IPS-18a (cell line): ENCODE results near the gene MAML3.
"Not testable (repeated sequence)": the region's sequence is repeated elsewhere in the genome, so short reads cannot be mapped to it uniquely, and the experiment has no call there.

Experiments
- H3K27ac ChIP-seq: one replicate; pipeline ENCODE4 v1.5.1; 2013; ENCODE audit warnings: low read length
- H3K27me3 ChIP-seq: one replicate; pipeline ENCODE4 v1.6.1; 2013; ENCODE audit warnings: mild to moderate bottlenecking, low read length; ENCODE audit not compliant: control insufficient read depth, insufficient read depth
- H3K36me3 ChIP-seq: one replicate; pipeline ENCODE4 v1.6.1; 2013; ENCODE audit warnings: low read depth, low read length; ENCODE audit not compliant: control insufficient read depth
- H3K4me1 ChIP-seq: one replicate; pipeline ENCODE4 v1.6.1; 2013; ENCODE audit warnings: low read depth, low read length; ENCODE audit not compliant: control insufficient read depth
- H3K4me3 ChIP-seq: one replicate; pipeline ENCODE4 v1.5.1; 2013; ENCODE audit warnings: low read length
- H3K9ac ChIP-seq: one replicate; pipeline ENCODE4 v1.6.1; 2013; ENCODE audit warnings: mild to moderate bottlenecking, low read length, moderate library complexity
- H3K9me3 ChIP-seq: one replicate; pipeline ENCODE4 v1.6.1; 2013; ENCODE audit warnings: low read depth, low read length; ENCODE audit not compliant: control insufficient read depth

MAML3 gene

DNA sequence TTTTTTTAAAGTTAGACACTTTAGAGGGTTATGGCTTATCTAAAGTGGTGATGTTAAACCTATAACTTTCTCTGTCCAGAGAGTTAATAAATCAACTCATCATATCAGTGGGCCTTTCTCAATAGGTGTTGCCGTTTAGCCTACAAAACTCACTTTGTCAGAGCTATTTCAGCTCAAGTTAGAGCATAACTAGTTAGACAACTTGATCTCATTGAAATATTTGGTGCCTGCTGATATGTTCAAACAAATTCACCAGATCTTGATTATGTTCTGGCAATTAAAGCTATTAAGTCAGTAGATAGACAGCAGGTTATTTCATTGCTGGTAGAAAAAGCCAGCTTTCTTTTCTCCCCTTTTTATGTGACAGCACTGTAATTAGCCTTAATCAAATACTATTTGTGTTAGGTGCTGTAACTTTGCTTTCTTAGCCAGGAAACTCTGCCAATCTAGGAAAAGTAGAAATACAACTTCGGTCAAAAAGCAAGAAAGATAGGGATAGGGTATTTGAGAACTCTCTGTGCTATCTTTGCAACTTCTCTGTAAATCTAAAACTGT, 191.8 kb downstream of the MAML3 start:
- Histone ChIP-seq H3K4me3 (no peak overlapping the region), H3K4me1 (no peaks in the 10 kb centered on the region), H3K36me3 (no peaks in the 10 kb centered on the region), H3K9me3 (no peaks in the 10 kb centered on the region), H3K27ac (no peak overlapping the region), H3K9ac (no peak overlapping the region), H3K27me3 (peaks cover 4% of the 10 kb centered on the region)

DNA sequence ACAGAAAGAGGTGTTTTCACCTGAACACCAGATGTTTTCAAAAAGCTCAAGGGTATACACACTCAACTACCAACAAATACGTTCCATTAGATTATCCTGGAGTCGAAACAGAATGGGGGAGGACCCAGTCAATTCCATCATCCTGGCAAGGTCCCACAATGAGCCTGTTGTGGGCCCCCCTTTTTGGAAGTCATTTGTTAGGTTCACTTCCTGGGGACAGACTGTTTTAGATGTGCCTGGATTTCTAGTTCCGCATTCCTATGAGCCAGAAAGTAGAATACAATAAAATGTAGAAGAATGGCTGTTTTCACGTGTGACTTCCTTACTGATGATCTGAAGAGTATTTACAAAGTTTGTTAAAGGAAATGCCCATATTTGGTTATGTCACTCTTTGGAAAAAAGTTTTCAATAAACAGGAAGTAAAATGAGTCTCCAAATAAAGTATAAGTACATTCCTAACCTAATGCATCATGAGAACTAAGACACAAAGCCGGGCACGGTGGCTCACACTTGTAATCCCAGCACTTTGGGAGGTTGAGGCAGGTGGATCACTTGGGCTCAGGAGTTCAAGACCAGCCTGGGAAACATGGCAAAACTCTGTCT, 192.5 kb downstream of the MAML3 start:
- H3K36me3 ChIP-seq: no peaks in the 10 kb centered on the region
- H3K27ac ChIP-seq: no peak overlapping the region
- no peak overlapping the region for H3K9ac ChIP-seq
- peaks cover 4% of the 10 kb centered on the region for H3K27me3 ChIP-seq
- no peak overlapping the region for H3K4me3 ChIP-seq
- no peaks in the 10 kb centered on the region for H3K4me1 ChIP-seq
- no peaks in the 10 kb centered on the region for H3K9me3 ChIP-seq

DNA sequence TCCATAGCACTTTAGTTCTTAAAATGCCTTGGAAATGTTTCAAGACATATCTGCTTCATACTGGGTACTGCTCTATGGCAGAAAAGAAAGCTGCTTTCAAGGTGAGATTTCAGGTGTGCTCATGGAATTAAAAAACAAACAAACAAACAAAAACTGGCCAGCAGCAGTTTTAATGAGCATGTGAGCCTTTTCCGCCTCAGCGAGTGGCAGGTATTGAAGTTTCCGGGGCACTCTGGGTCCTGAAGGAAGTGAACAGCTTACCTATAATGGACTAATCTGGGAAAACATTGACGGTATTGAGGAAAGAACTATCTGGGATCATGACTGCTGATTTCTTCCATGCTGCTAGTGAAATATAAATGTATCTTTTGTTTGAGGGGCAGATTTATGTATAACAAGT, 194.6 kb downstream of the MAML3 start:
- Histone ChIP-seq H3K4me1 (peaks cover 4% of the 10 kb centered on the region), H3K36me3 (no peaks in the 10 kb centered on the region), H3K27ac (no peak overlapping the region), H3K4me3 (no peak overlapping the region), H3K9ac (no peak overlapping the region), H3K27me3 (peaks cover 4% of the 10 kb centered on the region), H3K9me3 (no peaks in the 10 kb centered on the region)

DNA sequence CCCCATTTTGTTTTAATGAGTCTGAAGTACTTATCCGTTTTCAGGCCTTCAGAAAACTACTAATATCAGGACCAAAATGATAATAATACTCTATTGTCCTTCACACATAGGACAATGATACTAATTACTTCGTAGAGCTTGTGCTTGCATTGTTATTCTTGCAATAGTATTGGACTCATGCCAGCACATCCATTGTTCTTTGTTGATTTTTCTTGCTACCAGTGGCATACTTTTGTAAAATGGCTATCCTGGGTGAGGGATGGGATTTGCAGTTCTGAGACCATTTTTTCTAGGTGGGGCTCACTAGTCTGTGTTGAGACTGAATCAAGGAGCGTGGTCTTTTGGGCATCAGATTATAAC, 195.3 kb downstream of the MAML3 start:
- no peak overlapping the region for H3K9ac ChIP-seq
- H3K27ac ChIP-seq: no peak overlapping the region
- no peak overlapping the region for H3K4me3 ChIP-seq
- peaks cover 4% of the 10 kb centered on the region for H3K4me1 ChIP-seq
- peaks cover 4% of the 10 kb centered on the region for H3K27me3 ChIP-seq
- no peaks in the 10 kb centered on the region for H3K9me3 ChIP-seq
- no peaks in the 10 kb centered on the region for H3K36me3 ChIP-seq

DNA sequence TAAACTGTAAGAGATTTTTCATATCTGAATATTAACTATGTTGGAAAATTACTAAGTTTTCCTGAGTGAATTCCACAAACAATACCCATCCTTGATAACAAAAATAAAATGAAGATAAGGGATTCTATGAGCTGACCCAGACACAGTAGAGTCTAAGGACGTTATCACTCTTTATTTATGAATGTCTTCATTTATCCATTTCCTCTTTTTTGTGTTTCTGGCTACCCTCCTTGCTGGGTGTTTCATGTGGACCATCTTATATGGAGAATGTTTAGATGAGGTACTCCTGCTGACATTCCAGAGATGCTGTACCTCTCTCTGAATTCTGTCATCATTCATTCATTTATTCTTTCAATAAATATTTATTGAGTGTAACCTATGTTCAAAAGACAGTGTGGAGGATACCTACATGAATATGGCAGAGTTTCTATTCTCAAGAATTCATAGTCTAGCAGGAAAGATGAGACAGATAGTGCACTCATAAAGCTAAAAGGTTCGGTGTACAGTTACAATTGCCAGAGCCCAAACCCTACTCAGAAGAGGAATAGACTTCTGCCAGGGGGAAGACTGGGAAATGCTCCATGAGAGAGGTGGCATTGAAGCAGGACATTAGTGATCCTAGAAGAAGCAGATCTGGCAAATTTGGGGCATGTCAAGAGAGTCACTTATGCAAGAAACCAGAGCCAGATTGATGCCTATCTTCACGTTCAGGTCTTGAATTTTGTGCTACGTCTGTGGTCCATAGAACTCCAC, 195.8 kb downstream of the MAML3 start:
- Histone ChIP-seq H3K36me3 (no peaks in the 10 kb centered on the region), H3K9ac (no peak overlapping the region), H3K4me3 (no peak overlapping the region), H3K4me1 (peaks cover 4% of the 10 kb centered on the region), H3K27ac (no peak overlapping the region), H3K9me3 (no peaks in the 10 kb centered on the region), H3K27me3 (peaks cover 4% of the 10 kb centered on the region)

DNA sequence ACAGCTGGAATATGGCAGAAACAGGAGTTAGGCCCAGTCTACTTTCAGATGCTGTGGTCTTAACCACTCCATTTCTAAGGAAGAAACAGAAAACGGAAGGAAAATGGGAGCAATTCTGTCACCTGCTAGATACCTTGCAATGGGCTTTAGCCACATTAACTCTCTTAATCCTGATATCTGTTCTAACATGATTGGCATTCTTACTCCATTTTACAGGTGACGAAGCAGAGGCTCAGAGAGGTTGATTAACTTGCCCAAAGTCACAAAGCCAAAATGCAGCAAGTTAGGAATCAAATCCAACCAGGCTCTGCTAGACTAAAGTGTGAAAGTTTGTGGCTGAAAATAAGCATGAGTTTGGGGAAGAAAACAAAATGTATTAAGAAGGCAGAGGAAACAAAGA, 196.9 kb downstream of the MAML3 start:
- no peak overlapping the region for H3K9ac ChIP-seq
- no peak overlapping the region for H3K27ac ChIP-seq
- H3K4me1 ChIP-seq: peaks cover 4% of the 10 kb centered on the region
- peaks cover 4% of the 10 kb centered on the region for H3K27me3 ChIP-seq
- no peaks in the 10 kb centered on the region for H3K36me3 ChIP-seq
- H3K4me3 ChIP-seq: no peak overlapping the region
- no peaks in the 10 kb centered on the region for H3K9me3 ChIP-seq

DNA sequence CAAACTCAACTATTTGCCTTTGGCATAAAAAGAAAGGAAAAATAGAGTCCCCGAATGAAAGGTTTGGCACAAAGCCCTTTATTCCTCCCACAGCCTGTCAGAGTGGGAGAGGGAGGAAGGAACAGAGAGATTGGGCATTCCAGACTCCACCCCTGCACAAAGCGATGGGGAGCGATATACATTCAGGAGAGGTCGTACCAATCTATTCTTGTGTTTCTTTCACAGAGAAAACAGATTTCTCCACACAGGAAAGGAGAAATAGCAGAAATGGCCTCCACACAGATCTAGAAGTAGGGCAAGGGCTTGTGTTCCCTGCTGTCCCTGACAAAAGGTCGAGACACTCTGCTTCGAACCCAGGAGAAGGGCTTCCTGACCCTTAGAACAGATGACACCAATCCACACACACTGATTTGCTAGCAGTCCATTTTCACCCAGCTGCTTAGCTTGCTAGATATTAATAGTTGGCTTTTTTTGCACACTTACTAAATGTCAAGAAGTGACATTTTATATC, 197.4 kb downstream of the MAML3 start:
- peaks cover 4% of the 10 kb centered on the region for H3K27me3 ChIP-seq
- no peaks in the 10 kb centered on the region for H3K9me3 ChIP-seq
- H3K9ac ChIP-seq: no peak overlapping the region
- H3K27ac ChIP-seq: no peak overlapping the region
- no peaks in the 10 kb centered on the region for H3K36me3 ChIP-seq
- peaks cover 4% of the 10 kb centered on the region for H3K4me1 ChIP-seq
- no peak overlapping the region for H3K4me3 ChIP-seq

DNA sequence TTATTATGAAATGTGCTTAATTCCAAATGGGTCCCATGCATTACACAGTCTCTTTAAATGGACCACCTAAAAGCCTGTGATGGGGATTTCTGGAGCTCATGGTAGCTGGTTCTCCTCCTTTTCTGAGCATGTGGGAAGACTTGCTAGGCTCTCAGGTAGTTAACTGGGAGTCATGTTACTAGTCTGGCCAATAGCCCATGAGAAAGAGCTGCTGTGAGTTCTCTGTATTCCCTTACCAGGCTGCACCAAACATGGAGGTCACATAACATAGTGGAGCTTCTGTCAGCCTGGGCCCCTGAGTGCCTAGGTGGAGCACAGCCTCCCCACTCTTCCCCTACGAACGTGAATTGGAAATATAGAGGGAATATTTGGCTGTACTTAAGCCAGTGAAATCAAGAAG, 198.4 kb downstream of the MAML3 start:
- no peaks in the 10 kb centered on the region for H3K9me3 ChIP-seq
- H3K27ac ChIP-seq: no peak overlapping the region
- H3K4me1 ChIP-seq: peaks cover 4% of the 10 kb centered on the region
- peaks cover under 1% of the 10 kb centered on the region for H3K27me3 ChIP-seq
- H3K36me3 ChIP-seq: no peaks in the 10 kb centered on the region
- no peak overlapping the region for H3K4me3 ChIP-seq
- H3K9ac ChIP-seq: no peak overlapping the region

DNA sequence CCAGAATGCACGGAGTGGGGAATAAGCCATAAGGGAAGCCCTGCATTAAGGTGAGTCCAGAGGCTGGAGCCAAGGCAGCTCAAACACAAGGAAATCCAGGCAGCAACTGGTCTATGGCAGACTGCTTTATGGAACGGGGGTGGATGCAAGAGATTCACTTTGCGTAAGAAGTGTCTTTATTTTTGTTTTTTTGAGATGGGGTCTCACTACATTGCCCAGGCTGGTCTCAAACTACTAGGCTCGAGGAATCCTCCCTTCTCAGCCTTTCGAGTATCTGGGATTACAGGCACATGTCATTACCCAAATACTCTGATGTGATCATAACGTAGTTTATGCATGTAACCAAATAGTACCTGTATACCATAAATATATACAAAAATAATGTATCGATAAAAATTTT, 199.5 kb downstream of the MAML3 start:
- Histone ChIP-seq H3K27me3 (no peaks in the 10 kb centered on the region), H3K27ac (no peak overlapping the region), H3K4me3 (no peak overlapping the region), H3K9ac (no peak overlapping the region), H3K4me1 (peaks cover 4% of the 10 kb centered on the region), H3K9me3 (no peaks in the 10 kb centered on the region), H3K36me3 (no peaks in the 10 kb centered on the region)

DNA sequence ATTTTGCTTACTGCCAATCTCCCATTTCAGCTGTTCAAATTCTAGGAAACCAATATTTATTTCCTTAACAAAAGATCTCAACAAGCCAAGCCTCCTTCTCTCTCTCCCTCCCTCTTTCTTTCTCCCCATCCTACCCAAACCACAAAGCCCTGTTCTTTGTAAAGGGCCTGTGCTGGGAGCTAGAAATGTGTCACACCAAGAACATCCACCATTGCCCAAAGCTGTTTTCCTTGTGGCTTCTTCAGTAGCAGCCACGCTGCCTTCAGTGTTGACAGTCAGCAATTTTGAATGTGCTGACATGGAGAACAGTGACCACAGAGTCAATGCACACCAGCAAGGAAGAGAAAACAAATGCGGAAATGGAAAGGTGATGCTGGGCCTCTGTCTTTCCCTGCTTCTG, 203.0 kb downstream of the MAML3 start:
- Histone ChIP-seq H3K4me1 (peaks cover 4% of the 10 kb centered on the region), H3K27ac (no peak overlapping the region), H3K36me3 (no peaks in the 10 kb centered on the region), H3K4me3 (no peak overlapping the region), H3K27me3 (no peaks in the 10 kb centered on the region), H3K9ac (no peak overlapping the region), H3K9me3 (no peaks in the 10 kb centered on the region)

DNA sequence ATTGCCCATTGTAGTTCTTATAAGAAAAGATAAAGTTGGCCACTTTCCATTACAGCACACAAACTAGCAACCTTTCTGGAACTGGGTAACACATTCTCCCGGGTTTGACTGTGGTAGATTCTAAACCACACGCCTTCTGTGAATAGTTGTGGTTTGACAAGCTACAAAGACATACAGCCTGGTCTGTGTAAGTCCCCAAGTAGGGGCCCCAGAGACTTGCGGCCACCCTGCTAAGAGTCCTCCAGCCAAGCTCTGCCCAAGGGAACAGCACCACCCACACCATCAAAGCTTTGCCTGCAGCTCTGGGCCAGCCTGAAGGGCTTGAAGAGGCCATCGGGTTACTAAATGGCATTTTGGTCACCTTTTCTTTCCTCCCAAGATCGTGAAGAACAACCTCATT, 203.4 kb downstream of the MAML3 start:
- no peak overlapping the region for H3K9ac ChIP-seq
- no peaks in the 10 kb centered on the region for H3K36me3 ChIP-seq
- H3K4me1 ChIP-seq: no peaks in the 10 kb centered on the region
- no peaks in the 10 kb centered on the region for H3K9me3 ChIP-seq
- H3K4me3 ChIP-seq: no peak overlapping the region
- H3K27ac ChIP-seq: no peak overlapping the region
- H3K27me3 ChIP-seq: no peaks in the 10 kb centered on the region

DNA sequence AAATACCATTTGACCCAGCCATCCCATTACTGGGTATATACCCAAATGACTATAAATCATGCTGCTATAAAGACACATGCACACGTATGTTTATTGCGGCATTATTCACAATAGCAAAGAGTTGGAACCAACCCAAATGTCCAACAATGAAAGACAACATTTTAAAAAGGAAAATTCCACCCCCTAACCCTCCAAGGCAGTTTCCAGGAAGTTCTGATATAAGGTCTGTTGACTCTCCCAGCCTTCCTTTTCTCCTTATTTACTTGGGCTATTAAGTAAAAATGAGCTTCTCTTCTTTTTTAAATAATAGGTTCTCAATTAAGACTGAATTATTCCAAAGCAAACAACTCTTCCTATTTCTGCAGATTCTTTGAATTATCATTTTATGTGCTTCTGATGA, 209.1 kb downstream of the MAML3 start:
- not testable (repeated sequence) for H3K27ac ChIP-seq, H3K9me3 ChIP-seq, H3K9ac ChIP-seq, H3K4me3 ChIP-seq, H3K36me3 ChIP-seq, H3K4me1 ChIP-seq, H3K27me3 ChIP-seq
